CD4-positive, alpha-beta T cell (primary cell): Measurements from ENCODE around the gene SLC6A18. TPM values are rescaled to one million over a fixed set of nuclear protein-coding genes. Genes with fewer than 3 reads are reported as not detected.

Source experiments
- ATAC-seq: fragments of 200-7000 bp; cut with Tn5 transposase; one replicate; pipeline ENCODE4 v1.10.0; 2022; ENCODE audit warnings: mild to moderate bottlenecking; ENCODE audit not compliant: poor library complexity
- CTCF ChIA-PET: fragments of 350-600 bp; sonication (Branson Sonifier 250); formaldehyde crosslinking; loops from one replicate; lab custom pipeline; 2021; ENCODE audit warnings: antibody characterized with exemption, inconsistent platforms; lab: Charles Lee
- POLR2A ChIA-PET: fragments of 350-600 bp; sonication (Branson Sonifier 250); formaldehyde crosslinking; loops from one replicate; lab custom pipeline; 2021; ENCODE audit warnings: antibody characterized with exemption, inconsistent platforms; lab: Charles Lee
- DNase-seq, 14 experiments: peaks; one replicate each; pipeline ENCODE4 v3.0.0-alpha.2; 2013 to 2020; ENCODE audit warnings: mixed read lengths in 2 of 14
- H3K27ac ChIP-seq, 2 donors: one replicate each; pipeline versions ENCODE4 v1.5.1 to v1.7.0; 2013; ENCODE audit warnings: low read length in 2 of 2, low read depth in 1 of 2, mild to moderate bottlenecking in 1 of 2
- H3K27me3 ChIP-seq, 2 experiments: 1 replicate in 1 of 2; 2 replicates in 1 of 2; pipeline versions ENCODE4 v1.6.1 to v1.7.0; 2013; ENCODE audit warnings: low read length in 2 of 2, control low read depth in 1 of 2, mild to moderate bottlenecking in 1 of 2, moderate library complexity in 1 of 2; ENCODE audit not compliant: insufficient read depth in 2 of 2, control insufficient read depth in 1 of 2
- H3K36me3 ChIP-seq: one replicate; pipeline ENCODE4 v1.6.1; 2013; ENCODE audit warnings: low read length, control low read depth; ENCODE audit not compliant: insufficient read depth
- H3K4me1 ChIP-seq: one replicate; pipeline ENCODE4 v1.6.1; 2013; ENCODE audit warnings: low read length, control low read depth; ENCODE audit not compliant: insufficient read depth
- H3K4me3 ChIP-seq: one replicate; pipeline ENCODE4 v1.5.1; 2013; ENCODE audit warnings: mild to moderate bottlenecking, low read length, moderate library complexity
- H3K9me3 ChIP-seq, 2 experiments: 1 replicate in 1 of 2; 2 replicates in 1 of 2; pipeline versions ENCODE4 v1.6.1 to v1.7.0; 2013; ENCODE audit warnings: low read length in 2 of 2, mild to moderate bottlenecking in 2 of 2, control low read depth in 1 of 2, moderate library complexity in 1 of 2; ENCODE audit not compliant: control insufficient read depth in 1 of 2, insufficient read depth in 1 of 2
- H3K27ac Mint-ChIP-seq: one replicate; pipeline ENCODE4 v1.8.0; 2020; ENCODE audit warnings: mixed read lengths
- H3K27me3 Mint-ChIP-seq: one replicate; pipeline ENCODE4 v1.8.0; 2021; ENCODE audit warnings: mixed read lengths
- H3K36me3 Mint-ChIP-seq: one replicate; pipeline ENCODE4 v1.8.0; 2021; ENCODE audit warnings: low read depth, mixed read lengths
- H3K4me1 Mint-ChIP-seq: one replicate; pipeline ENCODE4 v1.8.0; 2021; ENCODE audit warnings: low read depth, mixed read lengths
- H3K4me3 Mint-ChIP-seq: one replicate; pipeline ENCODE4 v1.8.0; 2020; ENCODE audit warnings: mild to moderate bottlenecking, mixed read lengths
- H3K9me3 Mint-ChIP-seq: one replicate; pipeline ENCODE4 v1.8.0; 2020; ENCODE audit warnings: mixed read lengths
- intact Hi-C, 2 experiments: fragments of 100-400 bp; cut with DNase I in 1 of 2; cut with micrococcal nuclease in 1 of 2; formaldehyde crosslinking; loops; one replicate each; pipeline versions ENCODE4 v1.15.1 to v1.9.0; 2023 to 2025; cut with DNase I, micrococcal nuclease
- total RNA-seq, 174 experiments: library from RNA in 2 of 174; stranded (reverse) in 2 of 174; gene quantifications; one replicate each; pipeline ENCODE4 v1.2.3 and lab custom pipeline; 2021 to 2026
- TF ChIP-seq, protein P1 (sequence below): fragments of 200-600 bp; IDR thresholded peaks from one replicate; pipeline ENCODE4 v1.8.0; 2022; ENCODE audit warnings: antibody characterized with exemption, mild to moderate bottlenecking

Gene SLC6A18
- total RNA-seq, 2 experiments from 2014 or later = not detected

DNA sequence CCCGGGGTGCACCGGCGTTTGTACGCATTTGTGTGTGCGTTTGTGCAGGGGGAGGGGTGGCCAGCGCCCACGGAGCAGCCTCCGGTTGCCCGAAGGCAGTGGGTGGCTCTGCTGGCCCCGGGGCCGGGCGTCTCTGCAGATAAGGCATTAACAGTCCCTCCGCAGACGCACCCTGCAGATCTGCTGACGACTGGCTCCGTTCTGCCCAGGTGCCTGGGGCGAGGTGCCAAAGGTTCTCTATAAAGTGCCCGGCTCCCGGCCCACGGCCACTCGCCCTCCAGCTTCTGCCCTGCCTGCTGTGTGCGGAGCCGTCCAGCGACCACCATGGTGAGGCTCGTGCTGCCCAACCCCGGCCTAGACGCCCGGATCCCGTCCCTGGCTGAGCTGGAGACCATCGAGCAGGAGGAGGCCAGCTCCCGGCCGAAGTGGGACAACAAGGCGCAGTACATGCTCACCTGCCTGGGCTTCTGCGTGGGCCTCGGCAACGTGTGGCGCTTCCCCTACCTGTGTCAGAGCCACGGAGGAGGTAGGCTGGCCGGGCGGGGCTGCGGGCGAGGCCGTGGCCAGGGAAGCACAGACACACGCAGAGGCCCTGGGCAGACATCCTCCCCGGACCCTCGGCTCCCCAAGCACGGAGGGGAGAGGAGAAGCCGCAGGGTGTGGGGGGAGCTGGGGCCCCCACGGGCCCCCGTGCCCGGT, 23.7 kb upstream of the SLC6A18 start, which contains the start of gene SLC6A19:
Gene SLC6A19 (plus strand): TSS at position 269 of the 699 bp plus-strand sequence. CDS start 56 bp downstream, at position 325.
- peaks cover 0 to 14% of the 10 kb centered on the region in 2 experiments for H3K9me3 ChIP-seq
- H3K27ac ChIP-seq = no peak within 1 kb of the TSS
- Mint-ChIP-seq H3K27ac (no peak within 1 kb of the TSS), H3K27me3 (peaks cover 5% of the 10 kb centered on the region), H3K4me1 (no peaks in the 10 kb centered on the region), H3K36me3 (no peaks in the 10 kb centered on the region), H3K4me3 (no peak within 1 kb of the TSS), H3K9me3 (no peaks in the 10 kb centered on the region)
- intact Hi-C loops = no loop called here
- no peak within 1 kb of the TSS for H3K4me3 ChIP-seq
- CTCF ChIA-PET = no interaction called here
- no peaks in the 10 kb centered on the region for H3K36me3 ChIP-seq
- H3K4me1 ChIP-seq = no peaks in the 10 kb centered on the region
- POLR2A ChIA-PET = no interaction called here
- DNase-seq (no peak), ATAC-seq (no peak)
- TF ChIP-seq, protein P1, sequence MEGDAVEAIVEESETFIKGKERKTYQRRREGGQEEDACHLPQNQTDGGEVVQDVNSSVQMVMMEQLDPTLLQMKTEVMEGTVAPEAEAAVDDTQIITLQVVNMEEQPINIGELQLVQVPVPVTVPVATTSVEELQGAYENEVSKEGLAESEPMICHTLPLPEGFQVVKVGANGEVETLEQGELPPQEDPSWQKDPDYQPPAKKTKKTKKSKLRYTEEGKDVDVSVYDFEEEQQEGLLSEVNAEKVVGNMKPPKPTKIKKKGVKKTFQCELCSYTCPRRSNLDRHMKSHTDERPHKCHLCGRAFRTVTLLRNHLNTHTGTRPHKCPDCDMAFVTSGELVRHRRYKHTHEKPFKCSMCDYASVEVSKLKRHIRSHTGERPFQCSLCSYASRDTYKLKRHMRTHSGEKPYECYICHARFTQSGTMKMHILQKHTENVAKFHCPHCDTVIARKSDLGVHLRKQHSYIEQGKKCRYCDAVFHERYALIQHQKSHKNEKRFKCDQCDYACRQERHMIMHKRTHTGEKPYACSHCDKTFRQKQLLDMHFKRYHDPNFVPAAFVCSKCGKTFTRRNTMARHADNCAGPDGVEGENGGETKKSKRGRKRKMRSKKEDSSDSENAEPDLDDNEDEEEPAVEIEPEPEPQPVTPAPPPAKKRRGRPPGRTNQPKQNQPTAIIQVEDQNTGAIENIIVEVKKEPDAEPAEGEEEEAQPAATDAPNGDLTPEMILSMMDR = no peak
- H3K27me3 ChIP-seq = no peaks in the 10 kb centered on the region

DNA sequence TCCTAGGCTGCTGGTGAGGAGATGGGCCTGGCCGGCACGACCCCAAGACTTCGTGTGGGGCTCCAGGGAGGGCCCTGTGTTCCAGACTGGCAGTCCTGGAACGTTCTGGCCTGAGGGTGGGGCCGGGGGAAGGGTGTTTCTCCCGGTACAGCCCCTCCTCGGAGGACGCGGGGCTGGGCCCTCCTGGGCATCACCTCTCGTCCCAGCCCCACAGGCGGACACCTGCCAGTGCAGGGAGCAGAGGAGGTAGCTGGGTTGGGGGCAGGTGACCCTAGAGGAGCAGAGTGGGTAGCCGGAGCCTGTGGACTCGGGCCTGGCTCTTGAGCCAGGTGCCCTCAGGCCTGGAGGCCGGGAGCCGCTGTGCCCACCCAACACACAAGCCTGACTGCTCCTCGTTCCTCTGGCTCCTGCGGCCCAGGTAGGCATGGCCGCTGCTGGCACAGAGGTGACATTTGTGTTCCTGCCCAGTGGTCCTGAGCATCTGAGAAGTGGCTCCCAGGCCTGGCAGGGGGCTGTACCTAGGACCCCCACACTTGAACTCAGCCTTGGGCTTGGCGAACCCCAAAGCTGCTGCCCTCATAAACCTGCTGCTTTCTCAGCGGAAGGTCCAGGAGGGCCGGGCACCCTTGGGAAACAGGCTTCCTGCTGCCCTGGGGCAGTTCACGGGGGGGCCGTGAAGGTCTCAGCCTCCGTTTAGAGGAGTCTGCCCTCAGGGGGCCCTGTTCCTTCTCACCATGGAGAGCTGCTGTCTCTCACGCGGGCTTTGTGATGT, 23.0 kb upstream of the SLC6A18 start:
- Mint-ChIP-seq H3K4me1 (no peaks in the 10 kb centered on the region), H3K36me3 (no peaks in the 10 kb centered on the region), H3K27me3 (no peaks in the 10 kb centered on the region), H3K4me3 (no peak overlapping the region), H3K9me3 (no peaks in the 10 kb centered on the region), H3K27ac (no peak overlapping the region)
- Histone ChIP-seq H3K4me1 (no peaks in the 10 kb centered on the region), H3K9me3 (peaks cover 0 to 14% of the 10 kb centered on the region in 2 experiments), H3K36me3 (no peaks in the 10 kb centered on the region), H3K27me3 (no peaks in the 10 kb centered on the region), H3K4me3 (no peak overlapping the region), H3K27ac (no peak overlapping the region)
- TF ChIP-seq, protein P1 = no peak
- ATAC-seq = no peak
- DNase-seq = no peak
- intact Hi-C loops = no loop called here
- POLR2A ChIA-PET = no interaction called here
- CTCF ChIA-PET = no interaction called here

DNA sequence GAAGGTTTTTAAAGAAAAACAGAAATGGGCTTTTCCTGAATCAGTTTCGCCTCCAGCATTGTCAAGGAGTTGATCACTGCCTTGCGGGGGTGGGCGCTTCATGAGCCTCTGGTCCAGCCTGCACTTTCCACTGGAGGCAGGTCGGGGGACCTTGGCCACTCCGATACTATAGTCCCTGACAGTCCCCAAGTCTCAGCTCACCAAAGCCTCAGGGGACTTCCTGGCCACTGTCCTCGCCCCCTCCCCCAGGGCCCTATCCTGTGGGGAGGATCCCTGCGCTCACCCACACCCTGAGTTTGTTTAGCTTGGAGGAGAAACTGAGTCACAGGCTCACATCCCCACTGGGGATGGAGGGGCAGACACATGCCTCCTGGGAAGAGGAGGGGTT, 22.4 kb upstream of the SLC6A18 start:
- POLR2A ChIA-PET = no interaction called here
- no peaks in the 10 kb centered on the region for H3K27me3 Mint-ChIP-seq
- no peak for DNase-seq

More for the DNA sequence above, 22.4 kb upstream of the SLC6A18 start:
- CTCF ChIA-PET = no interaction called here
- Mint-ChIP-seq H3K27ac (no peak overlapping the region), H3K4me3 (no peak overlapping the region), H3K36me3 (no peaks in the 10 kb centered on the region), H3K4me1 (no peaks in the 10 kb centered on the region), H3K9me3 (no peaks in the 10 kb centered on the region)
- Histone ChIP-seq H3K36me3 (no peaks in the 10 kb centered on the region), H3K4me3 (no peak overlapping the region), H3K27me3 (no peaks in the 10 kb centered on the region), H3K4me1 (no peaks in the 10 kb centered on the region), H3K9me3 (peaks cover 0 to 14% of the 10 kb centered on the region in 2 experiments), H3K27ac (no peak overlapping the region)
- intact Hi-C loops = no loop called here
- ATAC-seq = no peak
- TF ChIP-seq, protein P1 = no peak
